Large intestine (tissue), 3 donors: Measurements from ENCODE around the gene CELF2. TPM values are rescaled to one million over a fixed set of nuclear protein-coding genes. Genes with fewer than 3 reads are reported as not detected.

Experiments
- DNase-seq, 2 donors: peaks; one replicate each; pipeline versions ENCODE4 v3.0.0 to v3.0.0-alpha.2; 2013
- H3K27ac ChIP-seq: one replicate; pipeline ENCODE4 v1.5.1; 2013; ENCODE audit warnings: low read length
- H3K27me3 ChIP-seq: 2 replicates; pipeline ENCODE4 v1.6.1; 2013; ENCODE audit warnings: low read length; ENCODE audit not compliant: control insufficient read depth, insufficient read depth
- H3K36me3 ChIP-seq: 2 replicates; pipeline ENCODE4 v1.6.1; 2013; ENCODE audit warnings: low read length; ENCODE audit not compliant: control insufficient read depth, insufficient read depth
- H3K4me1 ChIP-seq: one replicate; pipeline ENCODE4 v1.6.1; 2013; ENCODE audit warnings: low read length; ENCODE audit not compliant: control insufficient read depth, insufficient read depth
- H3K4me3 ChIP-seq: one replicate; pipeline ENCODE4 v1.5.1; 2013; ENCODE audit warnings: low read length
- H3K9me3 ChIP-seq: one replicate; pipeline ENCODE4 v1.6.1; 2013; ENCODE audit warnings: mild to moderate bottlenecking, low read depth, low read length, moderate library complexity; ENCODE audit not compliant: control insufficient read depth
- WGBS: methylation state at CpG from one replicate; pipeline ENCODE4 v1.1.5; 2013; ENCODE audit warnings: low lambda C conversion rate; ENCODE audit not compliant: insufficient coverage; 5-methylcytosine and 5-hydroxymethylcytosine counted together
- polyA plus RNA-seq: library from polyadenylated mRNA; unstranded; fragments of 120-200 nt; gene quantifications from one replicate; pipeline ENCODE4 v1.2.1, GENCODE V29; 2013

CELF2 gene
- polyA plus RNA-seq, 1 donor: 14.9 TPM

GRCh38 chr10:11284291-11285085 lies 266.8 kb downstream of the CELF2 start:
- Histone ChIP-seq H3K27me3 (no peaks in the 10 kb centered on the region), H3K36me3 (no peaks in the 10 kb centered on the region), H3K27ac (no peak overlapping the region), H3K4me3 (no peak overlapping the region), H3K9me3 (peaks cover 3% of the 10 kb centered on the region), H3K4me1 (no peaks in the 10 kb centered on the region)
- no peak for DNase-seq
- 97% methylated on average over 6 of the region's 7 CpGs for WGBS

- no CpG with 5 or more reads among the region's 4 CpGs for WGBS
- Histone ChIP-seq H3K4me3 (no peak overlapping the region), H3K27me3 (no peaks in the 10 kb centered on the region), H3K9me3 (peaks cover 3% of the 10 kb centered on the region), H3K4me1 (no peaks in the 10 kb centered on the region), H3K27ac (no peak overlapping the region), H3K36me3 (no peaks in the 10 kb centered on the region)
- DNase-seq: peak; percentile 12 to 37
Observed at GRCh38 chr10:11285171-11285570, 267.5 kb downstream of the CELF2 start.

- no peaks in the 10 kb centered on the region for H3K36me3 ChIP-seq
Observed at GRCh38 chr10:11286261-11286852, 268.7 kb downstream of the CELF2 start.

GRCh38 chr10:11288302-11288701 lies 270.6 kb downstream of the CELF2 start:
- WGBS: no CpG with 5 or more reads among the region's 13 CpGs
- Histone ChIP-seq H3K9me3 (peaks cover 3% of the 10 kb centered on the region), H3K27ac (no peak overlapping the region), H3K4me3 (no peak overlapping the region), H3K27me3 (no peaks in the 10 kb centered on the region), H3K36me3 (no peaks in the 10 kb centered on the region), H3K4me1 (no peaks in the 10 kb centered on the region)
- no peak for DNase-seq

More at GRCh38 chr10:11286261-11286852, 268.7 kb downstream of the CELF2 start:
- DNase-seq: no peak
- H3K27ac ChIP-seq: no peak overlapping the region
- H3K4me3 ChIP-seq: no peak overlapping the region
- no peaks in the 10 kb centered on the region for H3K27me3 ChIP-seq
- WGBS: no CpG with 5 or more reads among the region's 7 CpGs
- H3K9me3 ChIP-seq: peaks cover 3% of the 10 kb centered on the region
- H3K4me1 ChIP-seq: no peaks in the 10 kb centered on the region

- Histone ChIP-seq H3K4me3 (no peak overlapping the region), H3K4me1 (no peaks in the 10 kb centered on the region), H3K9me3 (no peaks in the 10 kb centered on the region), H3K27me3 (no peaks in the 10 kb centered on the region), H3K36me3 (no peaks in the 10 kb centered on the region), H3K27ac (no peak overlapping the region)
- WGBS: no CpG with 5 or more reads among the region's 24 CpGs
- no peak for DNase-seq
Observed at GRCh38 chr10:11290156-11290890, 272.7 kb downstream of the CELF2 start.

- H3K36me3 ChIP-seq: no peaks in the 10 kb centered on the region
- H3K4me1 ChIP-seq: no peaks in the 10 kb centered on the region
- no peaks in the 10 kb centered on the region for H3K9me3 ChIP-seq
- WGBS: 100% methylated on average over 1 of the region's 14 CpGs
- H3K4me3 ChIP-seq: no peak overlapping the region
- DNase-seq: no peak
- H3K27ac ChIP-seq: no peak overlapping the region
- no peaks in the 10 kb centered on the region for H3K27me3 ChIP-seq
Observed at GRCh38 chr10:11292576-11293302, 275.1 kb downstream of the CELF2 start.

GRCh38 chr10:11293332-11293731 lies 275.7 kb downstream of the CELF2 start:
- no peaks in the 10 kb centered on the region for H3K36me3 ChIP-seq
- H3K4me1 ChIP-seq: no peaks in the 10 kb centered on the region
- no peak overlapping the region for H3K4me3 ChIP-seq
- no peaks in the 10 kb centered on the region for H3K9me3 ChIP-seq
- WGBS: 100% methylated on average over 1 of the region's 7 CpGs
- no peak for DNase-seq
- H3K27ac ChIP-seq: no peak overlapping the region
- H3K27me3 ChIP-seq: no peaks in the 10 kb centered on the region

- H3K27me3 ChIP-seq: no peaks in the 10 kb centered on the region
- WGBS: 59% methylated on average over 4 of the region's 6 CpGs
- H3K4me3 ChIP-seq: no peak overlapping the region
- H3K4me1 ChIP-seq: no peaks in the 10 kb centered on the region
- DNase-seq: no peak
- no peaks in the 10 kb centered on the region for H3K36me3 ChIP-seq
- no peak overlapping the region for H3K27ac ChIP-seq
- H3K9me3 ChIP-seq: no peaks in the 10 kb centered on the region
Observed at GRCh38 chr10:11294831-11295450, 277.3 kb downstream of the CELF2 start.

GRCh38 chr10:11295492-11295891 lies 277.8 kb downstream of the CELF2 start:
- WGBS: no CpG with 5 or more reads among the region's 3 CpGs

GRCh38 chr10:11297136-11297535 lies 279.5 kb downstream of the CELF2 start:
- WGBS: no CpG with 5 or more reads among the region's 8 CpGs

More at GRCh38 chr10:11295492-11295891, 277.8 kb downstream of the CELF2 start:
- Histone ChIP-seq H3K36me3 (no peaks in the 10 kb centered on the region), H3K27ac (no peak overlapping the region), H3K4me1 (no peaks in the 10 kb centered on the region), H3K27me3 (no peaks in the 10 kb centered on the region), H3K9me3 (no peaks in the 10 kb centered on the region), H3K4me3 (no peak overlapping the region)
- no peak for DNase-seq

More at GRCh38 chr10:11297136-11297535, 279.5 kb downstream of the CELF2 start:
- H3K27me3 ChIP-seq: no peaks in the 10 kb centered on the region
- H3K9me3 ChIP-seq: peaks cover 3% of the 10 kb centered on the region
- H3K27ac ChIP-seq: no peak overlapping the region
- no peak overlapping the region for H3K4me3 ChIP-seq
- H3K36me3 ChIP-seq: no peaks in the 10 kb centered on the region
- no peak for DNase-seq
- no peaks in the 10 kb centered on the region for H3K4me1 ChIP-seq
